OCI-LY3 (cell line): Measurements from ENCODE around the gene WDR38.

Source experiments
- H2AFZ ChIP-seq: fragments of 200-600, 300-600 bp; shearing (Covaris generic); 2 replicates; pipeline ENCODE4 v1.6.0; 2014; ENCODE audit warnings: antibody characterized with exemption, low read depth, low read length
- H3K27ac ChIP-seq: fragments of 200-600, 300-600 bp; sonication (generic); 2 replicates; pipeline ENCODE4 v1.5.1; 2014; ENCODE audit warnings: mild to moderate bottlenecking, low read length, moderate library complexity, mixed read lengths
- H3K27me3 ChIP-seq: fragments of 200-600, 300-600 bp; sonication (generic); 2 replicates; pipeline ENCODE4 v1.6.1; 2014; ENCODE audit warnings: low read depth, low read length, mixed read lengths
- H3K36me3 ChIP-seq: fragments of 200-600, 300-600 bp; sonication (generic); replicated peaks from 2 replicates; pipeline ENCODE3; 2014; ENCODE audit warnings: low read depth, low read length, mixed read lengths
- H3K4me1 ChIP-seq: fragments of 300-600, 200-600 bp; sonication (generic); 2 replicates; pipeline ENCODE4 v1.6.1; 2014; ENCODE audit warnings: low read length, mixed read lengths
- H3K4me2 ChIP-seq: fragments of 200-600, 300-600 bp; sonication (generic); 2 replicates; pipeline ENCODE4 v1.6.1; 2014; ENCODE audit warnings: low read length, mixed read lengths
- H3K4me3 ChIP-seq: fragments of 300-600, 200-600 bp; sonication (generic); 2 replicates; pipeline ENCODE4 v1.5.1; 2014; ENCODE audit warnings: antibody characterized with exemption, mild to moderate bottlenecking, low read length, moderate library complexity
- H3K79me2 ChIP-seq: fragments of 300-600, 200-600 bp; shearing (Covaris generic); 2 replicates; pipeline ENCODE4 v1.6.1; 2014; ENCODE audit warnings: mild to moderate bottlenecking, low read length, mixed read lengths
- H3K9ac ChIP-seq: fragments of 300-600, 200-600 bp; shearing (Covaris generic); 2 replicates; pipeline ENCODE4 v1.6.0; 2014; ENCODE audit warnings: mild to moderate bottlenecking, low read length, moderate library complexity
- H3K9me3 ChIP-seq: fragments of 200-600, 300-600 bp; shearing (Covaris generic); 2 replicates; pipeline ENCODE4 v1.6.1; 2014; ENCODE audit warnings: low read length, mixed read lengths; ENCODE audit not compliant: insufficient read depth
- H4K20me1 ChIP-seq: fragments of 200-600, 300-600 bp; sonication (generic); 2 replicates; pipeline ENCODE4 v1.6.1; 2016; ENCODE audit warnings: low read length, mixed read lengths; ENCODE audit not compliant: insufficient read depth
- EZH2phosphoT487 ChIP-seq: fragments of 200-600 bp; shearing (Covaris generic); IDR thresholded peaks from 2 replicates; pipeline ENCODE4 v1.6.1; 2018; ENCODE audit warnings: antibody characterized with exemption, mixed run types, low read depth
- TF ChIP-seq, protein P1 (sequence below): fragments of 200-600, 300-600 bp; sonication (generic); IDR thresholded peaks from 2 replicates; pipeline ENCODE4 v1.5.1; 2014; ENCODE audit warnings: antibody characterized with exemption, low read length, low read depth

Gene WDR38

DNA sequence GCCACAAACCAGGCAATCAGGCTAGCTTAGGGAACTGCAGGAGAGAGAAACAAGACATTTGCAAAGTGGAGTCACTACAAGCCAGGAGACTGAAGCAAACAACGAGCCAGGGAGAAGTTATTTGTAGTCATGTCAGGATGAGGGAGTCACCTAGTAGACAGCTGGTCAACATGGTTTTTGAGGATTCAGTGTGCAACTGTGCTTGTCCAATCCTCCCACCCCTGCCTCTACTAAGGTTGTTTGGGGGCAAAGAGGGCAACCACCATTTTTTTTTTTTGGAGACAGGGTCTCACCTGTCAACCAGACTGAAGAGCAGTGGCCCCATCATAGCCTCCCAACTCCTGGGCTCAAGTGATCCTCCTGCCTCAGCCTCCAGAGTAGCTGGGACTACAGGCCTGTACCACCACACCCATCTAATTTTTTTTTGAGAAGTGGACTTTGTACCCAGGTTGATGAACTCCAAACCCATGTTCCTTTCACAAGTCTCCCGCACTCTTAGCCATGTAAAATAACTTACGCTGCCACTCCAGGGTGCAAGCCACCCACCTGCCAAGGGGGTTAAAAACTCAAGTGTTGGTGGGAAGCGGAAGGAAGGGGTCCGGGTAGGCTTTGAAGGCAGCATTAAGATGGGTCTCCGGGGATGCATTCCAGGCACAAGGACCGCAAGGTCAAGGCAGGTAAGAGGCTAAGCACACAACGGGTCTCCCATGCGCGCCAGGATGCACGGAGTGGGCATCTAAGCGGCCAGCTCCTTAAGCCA lies 7.5 kb downstream of the WDR38 start:
- Histone ChIP-seq H3K36me3 (peaks cover 52% of the 10 kb centered on the region), H4K20me1 (peaks cover 54% of the 10 kb centered on the region)

DNA sequence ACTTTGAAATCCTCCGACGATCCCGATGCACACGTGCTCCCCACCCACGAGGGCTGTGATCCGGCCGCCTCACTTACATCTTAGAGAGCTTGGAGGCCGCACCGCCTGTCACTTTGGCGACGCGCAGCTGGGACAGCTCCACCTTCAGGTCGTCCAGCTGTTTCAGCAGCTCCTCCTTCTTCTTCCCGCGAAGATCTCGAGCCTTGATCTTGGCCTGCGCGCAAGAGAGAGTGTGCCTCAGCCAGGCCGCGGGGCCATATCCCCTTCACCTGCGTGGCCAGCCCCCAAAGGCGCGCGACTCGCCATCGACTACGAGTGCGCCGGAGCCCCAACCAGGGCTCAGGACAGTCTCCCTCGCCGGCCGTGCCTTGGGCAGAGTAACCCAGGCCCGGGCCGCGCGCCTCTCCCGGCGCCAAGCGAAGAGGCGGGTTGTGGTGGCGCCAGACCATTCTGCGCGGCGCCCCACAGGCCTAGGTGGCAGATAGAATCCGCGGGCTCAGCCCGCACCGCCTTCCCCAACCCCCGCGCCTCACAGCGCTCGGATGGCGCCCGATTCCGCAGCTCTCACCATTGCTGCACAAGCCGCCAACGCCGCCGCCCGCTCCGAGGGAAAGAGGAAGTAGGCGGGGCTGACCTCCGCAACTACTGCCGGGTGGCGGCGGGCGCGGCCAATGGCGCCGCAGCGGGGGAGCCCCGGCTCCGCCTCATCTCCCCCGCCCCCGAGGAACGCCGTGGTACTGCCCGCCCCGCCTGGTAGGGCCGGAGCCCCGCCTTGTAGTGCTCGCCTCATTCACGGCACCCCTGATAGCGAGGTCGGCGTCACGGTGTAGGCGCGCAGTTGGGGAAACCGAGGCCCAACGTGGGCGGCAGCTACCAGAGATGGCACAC lies 8.3 kb downstream of the WDR38 start, which contains the start of the genes ARPC5L and RPL35:
Gene ARPC5L, plus strand, starts transcription at position 789 of the 888 bp plus-strand sequence. CDS start 7,161 bp downstream, outside the sequence.
Gene RPL35, minus strand, starts transcription at position 616 of the 888 bp plus-strand sequence. Its CDS starts 45 bp downstream, at position 571.
- no peaks in the 10 kb centered on the region for H3K9me3 ChIP-seq
- H3K79me2 ChIP-seq: peaks cover 37% of the 10 kb centered on the region
- peaks cover 46% of the 10 kb centered on the region for H3K36me3 ChIP-seq
- H3K4me1 ChIP-seq: peaks cover 31% of the 10 kb centered on the region
- H3K27me3 ChIP-seq: no peaks in the 10 kb centered on the region
- H2AFZ ChIP-seq: peak within 1 kb of the TSS; percentile 96
- H3K4me3 ChIP-seq: peak within 1 kb of the TSS; percentile 95
- H3K4me2 ChIP-seq: peak within 1 kb of the TSS; percentile 85
- peak within 1 kb of the TSS; percentile 71 for H3K27ac ChIP-seq
- TF ChIP-seq, protein P1, sequence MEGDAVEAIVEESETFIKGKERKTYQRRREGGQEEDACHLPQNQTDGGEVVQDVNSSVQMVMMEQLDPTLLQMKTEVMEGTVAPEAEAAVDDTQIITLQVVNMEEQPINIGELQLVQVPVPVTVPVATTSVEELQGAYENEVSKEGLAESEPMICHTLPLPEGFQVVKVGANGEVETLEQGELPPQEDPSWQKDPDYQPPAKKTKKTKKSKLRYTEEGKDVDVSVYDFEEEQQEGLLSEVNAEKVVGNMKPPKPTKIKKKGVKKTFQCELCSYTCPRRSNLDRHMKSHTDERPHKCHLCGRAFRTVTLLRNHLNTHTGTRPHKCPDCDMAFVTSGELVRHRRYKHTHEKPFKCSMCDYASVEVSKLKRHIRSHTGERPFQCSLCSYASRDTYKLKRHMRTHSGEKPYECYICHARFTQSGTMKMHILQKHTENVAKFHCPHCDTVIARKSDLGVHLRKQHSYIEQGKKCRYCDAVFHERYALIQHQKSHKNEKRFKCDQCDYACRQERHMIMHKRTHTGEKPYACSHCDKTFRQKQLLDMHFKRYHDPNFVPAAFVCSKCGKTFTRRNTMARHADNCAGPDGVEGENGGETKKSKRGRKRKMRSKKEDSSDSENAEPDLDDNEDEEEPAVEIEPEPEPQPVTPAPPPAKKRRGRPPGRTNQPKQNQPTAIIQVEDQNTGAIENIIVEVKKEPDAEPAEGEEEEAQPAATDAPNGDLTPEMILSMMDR: peak; percentile 19; the same call in 1 of the 2 replicates
- TF ChIP-seq EZH2phosphoT487: no peak
- peak within 1 kb of the TSS; percentile 95 for H3K9ac ChIP-seq
- H4K20me1 ChIP-seq: peaks cover 47% of the 10 kb centered on the region

More for the DNA sequence above, 7.5 kb downstream of the WDR38 start:
- Histone ChIP-seq H3K4me3 (peak overlapping the region; percentile 95), H3K9ac (peak overlapping the region; percentile 95), H3K4me2 (peak overlapping the region; percentile 85), H3K9me3 (no peaks in the 10 kb centered on the region), H3K27ac (peak overlapping the region; percentile 71), H3K4me1 (peaks cover 31% of the 10 kb centered on the region), H2AFZ (no peak overlapping the region), H3K79me2 (peaks cover 37% of the 10 kb centered on the region), H3K27me3 (no peaks in the 10 kb centered on the region)
- TF ChIP-seq, protein P1: no peak
- TF ChIP-seq EZH2phosphoT487: no peak

DNA sequence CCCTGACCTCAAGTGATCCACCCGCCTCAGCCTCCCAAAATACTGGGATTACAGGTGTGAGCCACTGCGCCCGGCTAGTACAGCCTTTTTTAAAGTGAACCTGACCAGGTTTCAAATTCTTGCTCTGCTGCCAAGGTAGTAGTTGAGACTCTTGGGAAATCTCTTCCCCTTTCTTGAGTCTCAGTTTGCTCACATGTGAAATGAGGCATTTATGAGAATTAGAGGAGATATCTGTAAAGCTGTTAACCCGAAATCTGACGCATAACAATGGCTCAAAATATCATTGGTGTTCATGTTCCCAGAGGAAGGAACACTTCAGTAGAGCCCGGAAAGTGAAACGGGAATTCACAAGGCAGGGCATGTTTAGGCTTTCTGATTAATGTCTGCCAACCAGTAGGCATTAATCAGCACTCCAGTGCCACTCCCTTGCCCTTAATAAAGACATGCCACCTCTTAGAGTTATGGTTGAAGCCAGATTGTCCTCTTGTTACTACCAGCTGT lies 10.2 kb downstream of the WDR38 start:
- no peaks in the 10 kb centered on the region for H3K9me3 ChIP-seq
- peaks cover 38% of the 10 kb centered on the region for H3K4me1 ChIP-seq
- H3K79me2 ChIP-seq: peaks cover 47% of the 10 kb centered on the region
- H2AFZ ChIP-seq: peak overlapping the region; percentile 28; the same call in 1 of the 2 replicates
- no peaks in the 10 kb centered on the region for H3K27me3 ChIP-seq
- TF ChIP-seq, protein P1: no peak
- TF ChIP-seq EZH2phosphoT487: no peak
- H3K4me3 ChIP-seq: 0 out of 2 replicates have a peak overlapping the region, but pooled peaks have one; percentile 17
- H3K27ac ChIP-seq: peak overlapping the region; percentile 31
- no peak overlapping the region for H3K9ac ChIP-seq
- peaks cover 28% of the 10 kb centered on the region for H4K20me1 ChIP-seq
- peaks cover 31% of the 10 kb centered on the region for H3K36me3 ChIP-seq
- H3K4me2 ChIP-seq: peak overlapping the region; percentile 67
